Glomerular endothelial cell (primary cell): ENCODE results near the gene CLMN. TPM values are rescaled to one million over a fixed set of nuclear protein-coding genes. Genes with fewer than 3 reads are reported as not detected.
"Not testable (repeated sequence)": the region's sequence is repeated elsewhere in the genome, so short reads cannot be mapped to it uniquely, and the experiment has no call there.

Experiments used
- DNase-seq: peaks from one replicate; pipeline ENCODE4 v3.0.0-alpha.2; 2011; ENCODE audit warnings: low read depth, low spot score; ENCODE audit errors: extremely low read depth
- total RNA-seq: library from RNA; depleted of rRNA; stranded (reverse); fragments of >200 nt; gene quantifications from 2 replicates; pipeline ENCODE4 v1.2.3, GENCODE V29; 2015

Gene CLMN
- total RNA-seq, 1 donor from 2014 or later: 2.6 TPM

GRCh38 chr14:95180966-95181741, 138.6 kb downstream of the CLMN start:
- DNase-seq: no peak

GRCh38 chr14:95175670-95176069, 144.0 kb downstream of the CLMN start:
- not testable (repeated sequence) for DNase-seq

- no peak for DNase-seq
These were observed 145.4 kb downstream of the CLMN start for GRCh38 chr14:95174184-95174792.

- DNase-seq: no peak
These were observed 146.2 kb downstream of the CLMN start for GRCh38 chr14:95173518-95173917.

GRCh38 chr14:95167177-95167576, 152.5 kb downstream of the CLMN start:
- no peak for DNase-seq

GRCh38 chr14:95165517-95165916, 154.2 kb downstream of the CLMN start:
- no peak for DNase-seq

- DNase-seq: no peak
These were observed 155.2 kb downstream of the CLMN start for GRCh38 chr14:95164506-95164905.

GRCh38 chr14:95163666-95164065, 156.0 kb downstream of the CLMN start:
- no peak for DNase-seq

- DNase-seq: no peak
These were observed 156.6 kb downstream of the CLMN start for GRCh38 chr14:95163132-95163531.

GRCh38 chr14:95162641-95163040, 157.1 kb downstream of the CLMN start:
- no peak for DNase-seq

- DNase-seq: no peak
These were observed 162.2 kb downstream of the CLMN start, which contains the start of gene DICER1 for GRCh38 chr14:95157327-95158189. DICER1 (minus strand) TSS chr14:95157529; CDS start chr14:95133458, 24,071 bp downstream.

- DNase-seq: no peak
These were observed 162.7 kb downstream of the CLMN start for GRCh38 chr14:95157048-95157326.

GRCh38 chr14:95156161-95157047, 163.3 kb downstream of the CLMN start:
- DNase-seq: no peak

- no peak for DNase-seq
These were observed 164.7 kb downstream of the CLMN start for GRCh38 chr14:95155045-95155444.

GRCh38 chr14:95153866-95154265, 165.8 kb downstream of the CLMN start:
- no peak for DNase-seq

- DNase-seq: no peak
These were observed 168.1 kb downstream of the CLMN start for GRCh38 chr14:95151561-95151960.

GRCh38 chr14:95150910-95151309, 168.8 kb downstream of the CLMN start:
- DNase-seq: no peak

GRCh38 chr14:95149441-95149840, 170.3 kb downstream of the CLMN start:
- no peak for DNase-seq

- DNase-seq: no peak
These were observed 172.1 kb downstream of the CLMN start for GRCh38 chr14:95147597-95147996.

GRCh38 chr14:95146079-95146771, 173.5 kb downstream of the CLMN start:
- no peak for DNase-seq
